Esophagus squamous epithelium (tissue), 5 donors: Measurements from ENCODE around the gene IL17RD. TPM values are rescaled to one million over a fixed set of nuclear protein-coding genes. Genes with fewer than 3 reads are reported as not detected.

Experiments
- DNase-seq: peaks from one replicate; lab custom pipeline; 2025; lab: John Stamatoyannopoulos, UW
- H3K27ac ChIP-seq, 4 donors: fragments of 200-600 bp; sonication (generic); one replicate each; pipeline ENCODE4 v1.5.1; 2016 to 2019; ENCODE audit warnings: mild to moderate bottlenecking in 1 of 4
- H3K27me3 ChIP-seq, 4 donors: fragments of 200-600 bp; sonication (generic); 1 replicate in 3 of 4; 2 replicates in 1 of 4; pipeline versions ENCODE4 v1.5.1 to v1.6.0; 2017 to 2021; ENCODE audit warnings: antibody characterized with exemption in 1 of 4
- H3K36me3 ChIP-seq, 3 donors: fragments of 200-600 bp; sonication (generic); one replicate each; pipeline ENCODE4 v1.5.1; 2016 to 2019
- H3K4me1 ChIP-seq, 3 donors: fragments of 200-600 bp; sonication (generic); one replicate each; pipeline ENCODE4 v1.5.1; 2017 to 2019
- H3K4me3 ChIP-seq, 4 donors: fragments of 200-600 bp; sonication (generic); 1 replicate in 3 of 4; 2 replicates in 1 of 4; pipeline ENCODE4 v1.5.1; 2016 to 2019; ENCODE audit warnings: mild to moderate bottlenecking in 2 of 4, moderate library complexity in 1 of 4
- H3K9me3 ChIP-seq, 3 donors: fragments of 200-600 bp; sonication (generic); one replicate each; pipeline ENCODE4 v1.5.1; 2016 to 2019
- CTCF ChIP-seq, 6 experiments: fragments of 450-650 bp in 4 of 6; fragments of 200-600 bp in 2 of 6; sonication (generic) in 2 of 6; IDR thresholded peaks; one replicate each; pipeline ENCODE4 v1.5.1; 2016 to 2019; ENCODE audit warnings: antibody characterized with exemption in 6 of 6, mild to moderate bottlenecking in 4 of 6, moderate library complexity in 4 of 6
- POLR2A ChIP-seq, 4 donors: fragments of 450-650 bp; IDR thresholded peaks; one replicate each; pipeline ENCODE4 v1.6.1; 2017; ENCODE audit warnings: antibody characterized with exemption in 4 of 4, mild to moderate bottlenecking in 4 of 4, moderate library complexity in 3 of 4
- WGBS, 2 donors: methylation state at CpG; one replicate each; pipeline ENCODE4 v1.1.5; 2018; 5-methylcytosine and 5-hydroxymethylcytosine counted together
- intact Hi-C: fragments of 100-400 bp; cut with DNase I; formaldehyde crosslinking; loops from one replicate; pipeline ENCODE4 v1.15.0; 2022
- total RNA-seq, 4 donors: library from RNA; depleted of rRNA; stranded (reverse); fragments of >200 nt; gene quantifications; one replicate each; pipeline ENCODE4 v1.1.0, GENCODE V29; 2016
- donor health status: DM: yes; HTN: yes; CAD: no.

IL17RD gene
- total RNA-seq, 4 donors from 2014 or later: 4.4 to 10.4 (median 5.1) TPM

- Histone ChIP-seq H3K27ac (no peak overlapping the region), H3K9me3 (no peaks in the 10 kb centered on the region), H3K4me3 (no peak overlapping the region), H3K27me3 (no peaks in the 10 kb centered on the region), H3K36me3 (peaks cover 0 to 21% (median 0%) of the 10 kb centered on the region in 3 donors), H3K4me1 (peaks cover 0 to 25% (median 0%) of the 10 kb centered on the region in 3 donors)
- intact Hi-C loops: no loop called here
- DNase-seq: no peak
- TF ChIP-seq POLR2A (IDR thresholded peaks at IDR 0.05): no peak
- TF ChIP-seq CTCF (IDR thresholded peaks at IDR 0.05): no peak
- 95 to 97% methylated on average over 7 of the region's 8 CpGs for WGBS, 2 donors
These were observed 56.5 kb downstream of the IL17RD start for GRCh38 chr3:57108684-57109083.

GRCh38 chr3:57105585-57105984, 59.6 kb downstream of the IL17RD start:
- intact Hi-C loops: no loop called here
- H3K4me3 ChIP-seq: no peak overlapping the region
- H3K27ac ChIP-seq: no peak overlapping the region
- TF ChIP-seq CTCF (IDR thresholded peaks at IDR 0.05) (no peak), POLR2A (IDR thresholded peaks at IDR 0.05) (no peak)
- no peaks in the 10 kb centered on the region for H3K27me3 ChIP-seq
- no peaks in the 10 kb centered on the region for H3K9me3 ChIP-seq
- peaks cover 0 to 25% (median 0%) of the 10 kb centered on the region in 3 donors for H3K36me3 ChIP-seq
- 93 to 95% methylated on average over 9 of the region's 9 CpGs for WGBS, 2 donors
- no peak for DNase-seq
- H3K4me1 ChIP-seq: peaks cover 0 to 9% (median 0%) of the 10 kb centered on the region in 3 donors

GRCh38 chr3:57100046-57100695, 65.0 kb downstream of the IL17RD start:
- 9 to 16% methylated on average over 7 of the region's 7 CpGs for WGBS, 2 donors
- Histone ChIP-seq H3K36me3 (peaks cover 0 to 39% (median 0%) of the 10 kb centered on the region in 3 donors), H3K27ac (no peak overlapping the region), H3K9me3 (no peaks in the 10 kb centered on the region), H3K4me3 (no peak overlapping the region), H3K27me3 (no peaks in the 10 kb centered on the region), H3K4me1 (no peaks in the 10 kb centered on the region)
- peak; percentile 84 to 93 (median 90) for TF ChIP-seq CTCF (IDR thresholded peaks at IDR 0.05)
- TF ChIP-seq POLR2A (IDR thresholded peaks at IDR 0.05): no peak
- peak; percentile 6 for DNase-seq
- intact Hi-C loops: no loop called here

GRCh38 chr3:57098418-57099310, 66.5 kb downstream of the IL17RD start:
- H3K9me3 ChIP-seq: no peaks in the 10 kb centered on the region
- no peak overlapping the region for H3K27ac ChIP-seq
- intact Hi-C loops: loop anchor here (5.0 kb wide), 1 partner anchor 101 kb away; no protein-coding TSS in a partner anchor
- TF ChIP-seq POLR2A (IDR thresholded peaks at IDR 0.05) (no peak), CTCF (IDR thresholded peaks at IDR 0.05) (no peak)
- DNase-seq: no peak
- H3K4me1 ChIP-seq: peaks cover 0 to 6% (median 0%) of the 10 kb centered on the region in 3 donors
- H3K4me3 ChIP-seq: no peak overlapping the region
- H3K27me3 ChIP-seq: no peaks in the 10 kb centered on the region
- H3K36me3 ChIP-seq: peaks cover 0 to 30% (median 0%) of the 10 kb centered on the region in 3 donors
- WGBS, 2 donors: 58 to 69% methylated on average over 4 to 6 of the region's 6 CpGs
